NT2/D1 (cell line): ENCODE data around the gene GRB10.

Experiments used
- DNase-seq: peaks from one replicate; pipeline ENCODE4 v3.0.0-alpha.2; 2011; ENCODE audit warnings: low read depth, low spot score
- H3K27me3 ChIP-seq: 2 replicates; pipeline ENCODE4 v1.6.0; 2011; ENCODE audit warnings: mild to moderate bottlenecking; ENCODE audit not compliant: insufficient read length, insufficient read depth
- H3K36me3 ChIP-seq: 2 replicates; pipeline ENCODE4 v1.6.1; 2011; ENCODE audit warnings: mild to moderate bottlenecking, low read length, mixed read lengths; ENCODE audit not compliant: insufficient read depth, insufficient read length
- H3K4me1 ChIP-seq: 2 replicates; pipeline ENCODE4 v1.5.1; 2011; ENCODE audit not compliant: insufficient read depth, insufficient read length
- H3K4me3 ChIP-seq: 2 replicates; pipeline ENCODE4 v1.5.1; 2011; ENCODE audit warnings: low read depth; ENCODE audit not compliant: insufficient read length
- H3K9ac ChIP-seq: 2 replicates; pipeline ENCODE4 v1.6.0; 2011; ENCODE audit warnings: low read depth; ENCODE audit not compliant: insufficient read length
- H3K9me3 ChIP-seq: 2 replicates; pipeline ENCODE4 v1.5.1; 2011; ENCODE audit warnings: mild to moderate bottlenecking, low read length; ENCODE audit not compliant: insufficient read depth
- SUZ12 ChIP-seq: IDR thresholded peaks from 2 replicates; pipeline ENCODE4 v1.6.1; 2011; ENCODE audit not compliant: insufficient read length, insufficient read depth; ENCODE audit errors: extremely low read depth
- YY1 ChIP-seq: IDR thresholded peaks from 2 replicates; pipeline ENCODE4 v1.6.1; 2011; ENCODE audit not compliant: insufficient read length, insufficient read depth
- ZNF274 ChIP-seq: IDR thresholded peaks from 2 replicates; pipeline ENCODE4 v1.6.1; 2011; ENCODE audit warnings: mild to moderate bottlenecking, low read depth, low read length

Gene GRB10

DNA sequence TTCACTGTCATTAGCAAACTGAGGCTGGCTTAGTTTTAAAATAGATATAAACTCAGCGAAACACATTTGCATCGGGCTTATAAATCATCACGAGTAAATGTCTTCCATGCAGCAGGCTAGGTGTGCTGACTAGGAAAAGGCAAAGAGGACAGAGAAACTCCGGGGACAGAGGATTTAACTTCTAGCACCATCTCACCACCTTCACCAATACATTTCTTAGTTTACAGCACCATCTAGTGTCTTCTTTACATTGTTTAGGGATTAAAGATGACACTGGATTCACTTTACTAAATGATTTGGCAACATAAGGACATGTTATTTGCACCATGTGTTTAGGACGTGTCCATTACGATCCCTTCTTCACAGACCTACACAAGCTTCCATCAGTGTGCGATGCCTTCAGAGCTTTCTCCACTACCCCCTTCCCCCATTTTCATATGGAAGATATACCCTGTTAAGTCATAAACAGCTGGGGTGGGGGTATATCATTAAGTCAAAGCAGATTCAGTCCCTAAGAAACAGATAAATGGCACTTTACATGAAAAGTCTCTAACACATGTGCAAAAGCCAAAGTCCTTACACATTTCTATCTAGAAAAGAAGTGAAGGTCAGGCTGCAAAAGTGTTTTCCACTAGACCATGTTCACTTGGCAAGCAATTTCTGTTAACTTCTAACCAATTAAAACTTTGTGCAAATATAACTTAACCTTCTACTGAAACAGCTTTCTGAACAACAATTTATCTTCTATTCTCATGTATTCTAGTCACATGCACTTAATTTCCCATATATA is 103.3 kb downstream of the GRB10 start:
- no peak for DNase-seq
- Histone ChIP-seq H3K9ac (no peak overlapping the region), H3K36me3 (peaks cover 9% of the 10 kb centered on the region), H3K27me3 (no peaks in the 10 kb centered on the region), H3K4me1 (peaks cover 6% of the 10 kb centered on the region), H3K4me3 (no peak overlapping the region), H3K9me3 (no peaks in the 10 kb centered on the region)
- no peak for TF ChIP-seq SUZ12
- no peak for TF ChIP-seq ZNF274
- no peak for TF ChIP-seq YY1

DNA sequence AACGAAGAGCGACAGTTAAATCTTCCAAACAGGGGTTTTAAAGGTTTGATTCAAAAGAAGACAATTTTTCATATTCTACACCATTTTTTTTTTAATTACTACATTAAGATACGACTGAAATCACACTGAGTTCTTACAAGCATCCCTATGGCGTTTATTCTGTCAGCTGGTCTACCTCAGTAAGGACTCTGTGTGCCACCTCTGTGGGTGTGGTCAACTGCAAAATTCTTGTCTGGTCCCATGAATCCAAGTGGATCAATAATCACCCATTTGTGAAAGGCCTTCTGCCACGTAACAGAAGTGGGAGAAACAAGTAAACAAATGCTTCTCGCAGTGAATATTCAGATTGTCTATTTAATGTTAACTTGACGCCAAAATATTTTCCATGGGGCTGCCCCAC is 104.1 kb downstream of the GRB10 start:
- Histone ChIP-seq H3K36me3 (peaks cover 17% of the 10 kb centered on the region), H3K9ac (no peak overlapping the region), H3K9me3 (no peaks in the 10 kb centered on the region), H3K27me3 (no peaks in the 10 kb centered on the region), H3K4me1 (peaks cover 6% of the 10 kb centered on the region), H3K4me3 (no peak overlapping the region)
- no peak for DNase-seq
- no peak for TF ChIP-seq ZNF274
- TF ChIP-seq SUZ12, result no peak
- TF ChIP-seq YY1, result no peak

DNA sequence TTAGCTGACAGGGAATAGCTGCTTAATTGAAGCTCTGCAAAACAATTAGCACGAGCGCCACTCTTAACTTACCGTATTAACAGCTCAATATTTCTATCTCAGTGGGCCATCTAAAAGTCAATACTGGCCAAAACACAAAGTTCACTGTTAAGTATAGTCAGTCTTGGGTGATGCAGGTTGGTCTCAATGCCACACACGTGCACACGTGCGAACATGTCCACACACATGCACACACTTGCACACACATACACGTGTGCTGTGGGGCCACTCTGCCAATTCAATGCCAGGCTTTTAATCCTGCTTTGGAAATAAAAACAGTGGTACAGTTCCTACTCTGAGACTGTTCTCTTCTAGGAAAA is 105.1 kb downstream of the GRB10 start:
- no peaks in the 10 kb centered on the region for H3K27me3 ChIP-seq
- H3K9ac ChIP-seq, result no peak overlapping the region
- TF ChIP-seq SUZ12, result no peak
- TF ChIP-seq YY1, result no peak
- no peak for TF ChIP-seq ZNF274
- peaks cover 6% of the 10 kb centered on the region for H3K4me1 ChIP-seq
- H3K4me3 ChIP-seq, result no peak overlapping the region
- H3K9me3 ChIP-seq, result no peaks in the 10 kb centered on the region
- H3K36me3 ChIP-seq, result peaks cover 24% of the 10 kb centered on the region
- DNase-seq, result no peak

DNA sequence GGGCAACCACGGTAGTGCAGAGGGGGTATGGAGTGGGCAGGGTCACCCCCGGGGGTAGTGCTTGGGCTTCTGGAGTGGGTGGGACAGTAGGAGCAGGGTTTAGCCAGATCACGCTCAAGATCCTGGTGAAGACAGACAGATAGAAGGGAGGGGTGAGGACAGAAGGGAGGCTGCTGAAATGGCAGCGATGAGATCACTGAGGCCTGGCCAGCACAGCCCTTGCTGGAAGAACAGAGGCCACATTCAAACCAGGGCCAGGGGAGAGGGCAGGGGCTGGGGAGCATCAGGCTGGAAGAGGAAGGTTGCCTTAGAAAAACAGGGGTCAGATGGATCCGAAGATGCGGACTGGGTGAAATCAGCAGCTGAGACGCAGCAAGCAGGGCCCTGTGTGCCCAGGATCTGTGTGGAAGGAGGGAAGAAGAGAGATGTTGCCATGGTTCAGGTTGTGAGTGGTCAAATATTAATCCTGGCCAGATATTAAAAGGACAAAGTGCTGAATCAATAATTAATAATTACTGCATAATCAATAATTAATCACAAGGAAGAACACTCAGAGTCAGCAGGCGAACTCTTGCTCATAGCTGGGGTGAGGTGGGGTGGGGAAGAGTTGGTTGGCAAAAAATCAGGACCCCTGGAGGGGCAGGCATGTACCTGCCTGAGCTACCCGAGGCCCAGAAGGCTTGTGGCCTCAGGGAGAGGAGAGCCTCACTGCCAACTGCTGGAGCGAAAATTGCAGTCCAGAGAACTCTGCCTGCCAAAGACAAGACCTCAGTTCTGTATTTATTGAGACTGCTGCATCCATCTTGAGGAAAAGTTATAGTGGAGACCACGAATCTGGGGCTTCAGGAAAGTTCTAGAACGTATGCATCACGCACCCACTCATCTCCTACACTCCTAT is 105.7 kb downstream of the GRB10 start:
- DNase-seq, result no peak
- no peak overlapping the region for H3K9ac ChIP-seq
- TF ChIP-seq SUZ12 (no peak), YY1 (no peak), ZNF274 (no peak)
- H3K9me3 ChIP-seq, result no peaks in the 10 kb centered on the region
- peaks cover 6% of the 10 kb centered on the region for H3K4me1 ChIP-seq
- H3K27me3 ChIP-seq, result no peaks in the 10 kb centered on the region
- no peak overlapping the region for H3K4me3 ChIP-seq
- peaks cover 30% of the 10 kb centered on the region for H3K36me3 ChIP-seq

DNA sequence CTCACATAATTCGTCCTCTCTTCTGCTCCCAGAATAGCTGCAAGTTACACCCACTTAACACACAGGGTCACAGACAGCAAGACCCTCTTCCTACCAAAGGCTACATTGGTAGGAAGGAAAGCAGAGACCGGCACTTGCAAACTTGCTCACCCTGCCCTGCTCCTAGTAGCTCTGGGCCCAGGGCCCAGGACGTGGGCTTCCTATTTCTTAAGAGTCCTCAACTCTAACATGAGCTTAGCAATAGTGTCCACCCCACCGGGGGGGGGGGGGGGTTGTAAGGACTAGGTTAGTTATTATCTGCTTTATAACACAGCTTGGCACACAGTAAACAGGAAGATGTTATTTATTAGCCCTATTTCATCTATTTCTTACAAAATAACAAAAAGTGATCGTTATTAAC is 106.6 kb downstream of the GRB10 start:
- peaks cover 6% of the 10 kb centered on the region for H3K4me1 ChIP-seq
- DNase-seq, result no peak
- no peak overlapping the region for H3K9ac ChIP-seq
- TF ChIP-seq YY1 (no peak), SUZ12 (no peak), ZNF274 (no peak)
- H3K4me3 ChIP-seq, result no peak overlapping the region
- no peaks in the 10 kb centered on the region for H3K27me3 ChIP-seq
- H3K9me3 ChIP-seq, result 0 out of 2 replicates have a peak, but pooled peaks cover 1% of the 10 kb centered on the region
- H3K36me3 ChIP-seq, result peaks cover 38% of the 10 kb centered on the region

DNA sequence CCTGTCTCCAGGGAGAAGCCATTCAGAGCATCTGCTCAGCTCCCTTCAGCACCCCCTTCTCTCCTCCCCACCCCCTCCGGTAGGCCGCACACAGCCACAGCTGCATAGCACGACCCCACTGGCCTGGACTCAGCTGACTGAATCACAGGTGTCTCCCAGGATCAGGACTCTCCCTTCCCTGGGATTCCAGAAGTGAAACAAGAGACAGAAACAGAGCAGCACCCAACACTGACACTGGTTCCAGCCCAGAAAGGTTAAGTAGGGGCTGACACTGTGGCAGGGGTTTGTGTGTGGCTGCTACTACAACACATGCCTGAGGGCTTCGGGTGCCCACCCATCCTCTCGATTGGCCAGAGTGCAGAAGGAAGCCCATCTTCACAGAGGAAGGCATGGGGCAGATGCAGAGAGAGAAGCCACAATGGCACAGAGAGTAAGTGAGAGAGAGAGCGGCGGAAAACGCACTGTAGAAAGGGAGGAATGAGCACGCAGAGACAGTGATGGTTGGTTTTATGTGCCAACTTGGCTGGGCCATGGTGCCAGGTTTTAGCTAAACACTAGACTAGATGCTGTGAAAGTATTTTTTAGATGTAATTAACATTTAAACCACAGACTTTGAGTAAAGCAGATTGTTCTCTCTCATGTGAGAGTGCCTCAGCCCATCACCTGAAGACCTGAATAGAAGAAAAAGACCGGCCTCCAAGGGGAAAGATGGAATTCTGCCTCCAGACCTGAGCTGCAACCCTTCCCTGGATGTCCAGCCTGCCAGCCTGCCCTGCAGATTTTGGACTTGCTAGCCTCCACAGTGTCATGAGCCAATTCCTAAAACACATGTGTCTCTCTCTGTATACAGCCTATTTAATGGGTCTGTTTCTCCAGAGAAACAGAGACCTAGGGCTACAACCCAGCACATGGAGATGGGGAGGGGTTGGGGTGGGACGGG is 107.5 kb downstream of the GRB10 start:
- H3K36me3 ChIP-seq, result peaks cover 47% of the 10 kb centered on the region
- H3K4me1 ChIP-seq, result peaks cover 6% of the 10 kb centered on the region
- 0 out of 2 replicates have a peak, but pooled peaks cover 6% of the 10 kb centered on the region for H3K9me3 ChIP-seq
- no peak overlapping the region for H3K9ac ChIP-seq
- H3K4me3 ChIP-seq, result no peak overlapping the region
- H3K27me3 ChIP-seq, result no peaks in the 10 kb centered on the region
- no peak for DNase-seq
- TF ChIP-seq ZNF274 (no peak), SUZ12 (no peak), YY1 (no peak)

DNA sequence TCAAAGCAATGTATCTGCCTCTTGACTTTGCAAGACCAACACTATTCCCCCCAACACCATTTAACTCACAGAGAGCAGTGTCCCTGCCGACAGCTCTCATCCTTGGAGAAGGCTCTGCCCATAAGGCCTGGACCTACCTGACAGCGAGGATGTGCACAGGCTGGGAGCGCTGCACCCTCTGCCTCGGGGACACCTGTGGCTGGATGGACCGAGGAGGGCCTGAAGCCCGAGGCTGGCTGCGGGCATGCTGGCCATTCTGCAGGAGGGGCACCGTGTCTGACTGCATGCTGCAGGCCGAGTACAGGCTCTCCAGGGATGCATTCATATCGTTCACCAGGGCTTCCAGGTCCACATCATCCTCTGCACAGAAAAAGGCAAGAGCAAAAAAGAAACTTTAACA is 108.4 kb downstream of the GRB10 start:
- TF ChIP-seq SUZ12 (no peak), ZNF274 (no peak), YY1 (no peak)
- H3K4me1 ChIP-seq, result peaks cover 6% of the 10 kb centered on the region
- H3K4me3 ChIP-seq, result no peak overlapping the region

More for the DNA sequence above, 108.4 kb downstream of the GRB10 start:
- DNase-seq, result no peak
- no peak overlapping the region for H3K9ac ChIP-seq
- H3K27me3 ChIP-seq, result no peaks in the 10 kb centered on the region
- H3K36me3 ChIP-seq, result peaks cover 55% of the 10 kb centered on the region
- 0 out of 2 replicates have a peak, but pooled peaks cover 6% of the 10 kb centered on the region for H3K9me3 ChIP-seq
